Sciatic nerve (tissue), 2 donors: Measurements from ENCODE around the gene PRSS12. TPM values are rescaled to one million over a fixed set of nuclear protein-coding genes. Genes with fewer than 3 reads are reported as not detected.
"Not testable (repeated sequence)": the region's sequence is repeated elsewhere in the genome, so short reads cannot be mapped to it uniquely, and the experiment has no call there.

ENCODE experiments used
- ATAC-seq: fragments of 200-7000 bp; cut with Tn5 transposase; one replicate; pipeline ENCODE4 v1.9.1; 2020; ENCODE audit warnings: mild to moderate bottlenecking, moderate library complexity
- DNase-seq: peaks from one replicate; pipeline ENCODE4 v3.0.0-alpha.2; 2020; ENCODE audit warnings: low spot score
- intact Hi-C: fragments of 100-400 bp; cut with DNase I; formaldehyde crosslinking; loops from one replicate; pipeline ENCODE4 v1.14.2; 2022
- total RNA-seq: library from RNA; stranded (reverse); fragmentation: NEBNext Ultra II Directional; extraction: Animal tissue kit (Norgen Biotek cat#: 25700); gene quantifications from one replicate; pipeline ENCODE4 v1.2.1, GENCODE V29; 2021
- donor health status: DM: no; HTN: no; CAD: no.
- donor health status: DM: no; HTN: no; CAD: no.

PRSS12 gene
- total RNA-seq, 1 donor from 2014 or later, result 1.1 TPM

GRCh38 chr4:118331352-118331751, 21.5 kb downstream of the PRSS12 start:
- DNase-seq (no peak), ATAC-seq (no peak)
- intact Hi-C loops, result no loop called here

DNA sequence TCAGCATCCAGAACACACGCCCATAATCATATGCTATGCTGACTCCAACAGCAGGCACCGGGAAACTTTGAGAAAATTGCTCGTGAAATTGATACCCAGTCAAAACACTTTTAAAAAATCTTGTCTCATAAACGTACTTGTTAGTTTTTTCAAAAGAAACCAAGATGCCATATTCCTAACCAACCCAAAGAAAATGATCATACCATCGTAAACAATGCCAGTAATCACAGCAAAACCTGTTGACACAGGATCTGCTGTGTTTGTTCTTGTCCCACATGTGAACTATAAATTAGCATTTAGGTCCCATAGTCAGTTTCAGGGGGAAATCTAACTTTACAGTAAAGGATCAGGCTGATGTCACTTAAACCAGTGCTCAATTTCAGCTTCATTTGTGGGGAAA, 23.0 kb downstream of the PRSS12 start:
- no peak for DNase-seq
- intact Hi-C loops, result no loop called here
- ATAC-seq, result no peak

DNA sequence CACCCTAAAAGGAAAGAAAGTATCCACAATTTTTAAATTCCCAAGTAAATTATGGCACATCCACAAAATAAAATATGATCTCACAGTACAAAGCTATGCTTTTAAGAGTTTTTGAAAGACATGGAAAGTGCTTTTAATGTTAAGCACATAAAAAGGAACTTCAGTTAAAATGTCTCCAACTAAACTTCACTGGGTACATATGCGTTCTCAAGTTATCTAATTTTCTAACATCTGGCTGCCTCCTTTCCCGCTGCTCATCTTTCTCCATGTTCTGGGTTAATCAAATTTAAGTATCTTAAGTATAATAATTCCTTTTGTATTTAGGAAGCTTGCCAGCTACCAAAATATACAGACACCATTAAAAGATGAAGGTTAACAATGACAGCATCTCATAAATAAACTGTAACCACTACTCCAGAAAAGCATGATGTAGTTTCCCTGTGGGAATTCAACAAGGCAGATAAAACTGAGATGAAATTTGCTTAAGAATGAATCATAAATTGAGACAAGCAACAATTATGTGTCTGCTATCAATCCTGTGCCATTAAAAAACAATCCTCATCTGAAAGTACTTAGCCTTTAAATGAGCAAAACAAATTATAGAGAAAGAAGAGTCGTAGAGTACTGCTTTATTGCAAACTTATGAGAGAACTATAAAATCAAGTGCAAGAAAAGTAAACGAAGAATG, 25.1 kb downstream of the PRSS12 start:
- intact Hi-C loops, result no loop called here
- no peak for DNase-seq
- ATAC-seq, result no peak

GRCh38 chr4:118326585-118326984, 26.2 kb downstream of the PRSS12 start:
- intact Hi-C loops, result no loop called here
- ATAC-seq (no peak), DNase-seq (no peak)

GRCh38 chr4:118325431-118325830, 27.4 kb downstream of the PRSS12 start:
- no peak for ATAC-seq
- DNase-seq, result no peak
- intact Hi-C loops, result no loop called here

DNA sequence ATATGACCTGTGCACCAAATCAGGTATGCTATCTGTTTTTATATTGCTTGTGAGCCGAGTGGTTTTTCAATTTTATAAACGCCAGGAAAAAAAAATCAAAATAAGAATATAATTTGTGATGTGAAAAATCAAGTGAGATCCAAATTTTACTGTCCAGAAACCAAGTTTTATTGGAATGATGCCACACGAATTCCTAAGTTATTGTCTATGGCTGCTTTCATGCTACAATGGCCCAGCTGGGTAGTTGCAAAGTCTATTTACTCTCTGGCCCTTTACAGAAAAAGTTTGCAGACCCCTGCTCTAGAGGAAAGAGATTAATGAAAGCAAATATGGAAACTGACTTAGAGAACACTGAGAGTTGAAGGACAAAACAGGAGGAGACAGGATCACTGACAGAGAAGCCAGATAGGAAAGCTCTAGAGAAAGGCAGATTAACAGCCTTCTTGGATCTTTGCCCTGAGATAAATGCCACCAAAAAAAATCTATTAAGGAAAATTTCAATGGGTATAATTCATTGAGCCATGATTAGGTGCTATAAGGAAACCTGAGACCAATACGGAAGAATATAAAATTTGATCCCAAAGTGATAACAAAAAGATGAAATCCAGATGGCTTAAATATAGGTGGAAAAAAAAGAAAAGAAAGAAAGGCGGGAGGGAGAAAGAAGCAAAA, 29.8 kb downstream of the PRSS12 start:
- DNase-seq, result no peak
- ATAC-seq, result no peak
- intact Hi-C loops, result no loop called here

DNA sequence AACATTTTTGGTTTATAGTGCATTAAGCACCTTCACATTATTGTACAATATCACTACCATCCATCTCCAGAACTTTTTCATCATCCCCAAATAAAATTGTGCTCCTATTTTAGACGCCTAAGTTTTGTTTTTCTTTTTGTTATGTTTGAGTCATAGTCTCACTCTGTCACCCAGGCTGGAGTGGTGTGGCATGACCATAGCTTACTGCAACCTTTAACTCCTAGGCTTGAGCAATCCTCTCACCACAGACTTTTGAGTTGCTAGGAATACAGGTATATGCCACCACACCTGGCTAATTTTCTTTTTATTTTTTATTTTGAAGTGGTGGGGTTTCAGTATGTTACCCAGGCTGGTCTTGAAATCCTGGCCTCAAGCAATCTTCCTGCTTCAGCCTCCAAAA, 33.9 kb downstream of the PRSS12 start:
- no peak for DNase-seq
- ATAC-seq, result no peak
- intact Hi-C loops, result no loop called here

DNA sequence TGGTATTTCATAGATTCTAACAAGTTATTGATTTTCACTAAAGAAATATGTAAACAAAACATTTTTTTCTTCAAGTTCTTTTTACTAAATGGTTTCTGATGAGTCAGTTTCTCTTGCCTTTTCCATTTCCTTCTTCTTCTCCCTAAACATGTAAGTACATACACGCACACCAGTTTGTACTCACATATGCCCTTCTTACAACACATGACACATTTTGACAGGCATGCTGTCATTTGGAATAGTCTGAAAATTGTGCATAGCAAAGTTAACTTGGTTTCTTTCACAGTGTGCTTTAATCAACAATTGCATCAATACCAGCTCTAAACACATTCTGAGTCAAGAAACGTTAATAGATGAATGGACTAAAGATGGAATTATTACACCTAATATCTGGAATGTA, 35.1 kb downstream of the PRSS12 start:
- DNase-seq (no peak), ATAC-seq (no peak)
- intact Hi-C loops, result no loop called here

DNA sequence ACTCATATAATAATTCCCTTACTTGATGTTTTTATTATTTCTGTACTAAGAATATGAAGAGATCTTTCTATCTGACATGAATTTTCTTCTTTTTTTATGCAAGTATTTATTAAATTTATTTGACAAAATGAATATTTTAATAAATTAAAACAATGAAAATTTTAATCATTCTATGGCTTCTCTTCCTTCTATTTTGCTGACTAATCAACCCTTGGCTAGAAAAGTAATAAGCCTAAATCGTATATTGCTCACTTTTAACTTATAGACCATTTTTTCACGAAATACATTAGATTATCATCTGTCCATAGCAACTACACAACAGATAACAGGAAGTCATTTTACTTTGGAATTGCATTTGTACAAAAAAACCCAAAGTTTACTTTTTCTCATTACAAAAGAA, 38.6 kb downstream of the PRSS12 start:
- no peak for ATAC-seq
- intact Hi-C loops, result no loop called here
- no peak for DNase-seq

DNA sequence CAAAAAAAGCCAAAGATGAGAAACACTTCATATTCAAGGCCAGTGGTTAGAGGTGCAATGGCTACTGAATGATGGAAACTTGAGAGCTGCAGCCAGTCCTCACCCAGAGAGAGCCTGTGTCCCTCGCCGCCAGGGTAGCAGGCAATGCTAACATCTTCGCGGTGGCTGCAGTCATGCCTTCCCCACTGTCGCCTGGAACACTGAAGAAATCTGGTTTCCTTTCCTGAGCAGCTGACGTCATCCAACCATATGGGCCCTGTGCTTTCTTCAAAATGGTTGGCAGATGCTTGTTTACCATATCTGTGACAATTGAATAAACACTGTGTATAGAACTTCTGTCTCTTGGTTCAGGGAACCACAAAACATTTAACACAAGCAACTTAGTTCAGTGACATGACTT, 39.7 kb downstream of the PRSS12 start:
- DNase-seq (no peak), ATAC-seq (no peak)
- intact Hi-C loops, result no loop called here

DNA sequence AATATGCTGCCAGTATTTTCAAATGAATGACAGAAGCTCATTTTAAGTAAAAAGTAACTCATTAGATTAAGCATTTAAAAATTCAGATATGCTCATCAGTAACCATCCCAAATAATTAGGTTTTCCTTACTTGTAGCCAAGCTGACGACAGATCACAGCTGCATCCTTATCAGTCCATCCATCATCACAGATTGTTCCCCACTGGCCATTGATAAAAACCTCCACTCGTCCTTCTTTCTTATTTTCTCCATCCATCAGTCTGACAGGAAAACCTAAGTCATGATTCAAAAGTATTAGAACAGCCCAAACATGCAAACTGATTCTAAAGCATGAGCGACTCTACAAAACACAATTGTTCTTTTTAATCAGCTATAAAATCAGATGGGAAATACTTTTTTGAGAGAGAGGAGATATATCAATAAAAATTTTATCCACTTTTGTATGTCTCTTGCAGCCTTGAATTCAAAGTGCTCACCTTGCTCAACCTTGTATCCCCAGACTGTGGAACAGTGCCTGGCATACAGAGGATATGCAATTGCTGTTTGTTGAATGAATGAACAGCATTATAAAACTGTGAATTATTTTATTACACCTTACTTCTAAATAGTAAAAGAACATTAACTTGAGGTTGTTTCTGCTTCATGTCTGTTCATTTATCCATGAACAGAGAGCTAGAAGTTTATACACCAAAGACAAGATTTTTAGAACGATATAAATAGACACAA, 44.3 kb downstream of the PRSS12 start:
- ATAC-seq (no peak), DNase-seq (no peak)
- intact Hi-C loops, result no loop called here

DNA sequence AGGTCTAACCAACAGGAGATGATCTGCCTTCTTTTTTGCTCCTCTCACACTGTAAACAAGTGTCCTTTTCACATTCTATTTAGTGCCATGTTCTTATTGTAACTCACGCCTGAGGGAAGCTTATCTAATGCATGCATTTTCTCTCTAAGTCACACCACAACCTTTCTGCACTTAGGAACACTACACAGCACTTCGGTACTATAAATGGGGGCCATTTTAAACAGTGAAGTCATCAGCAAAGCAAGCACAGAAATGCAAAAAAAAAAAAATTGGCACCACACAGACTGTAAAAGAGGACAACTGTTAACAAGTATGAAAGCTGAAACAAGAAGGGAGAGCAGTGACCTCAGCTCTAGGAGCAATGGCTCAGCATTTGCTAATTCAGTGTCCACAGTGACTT, 45.2 kb downstream of the PRSS12 start:
- no peak for DNase-seq
- intact Hi-C loops, result no loop called here
- no peak for ATAC-seq

- intact Hi-C loops, DNase-seq, ATAC-seq: not testable (repeated sequence)
These were observed 53.2 kb downstream of the PRSS12 start for GRCh38 chr4:118299619-118300018.

DNA sequence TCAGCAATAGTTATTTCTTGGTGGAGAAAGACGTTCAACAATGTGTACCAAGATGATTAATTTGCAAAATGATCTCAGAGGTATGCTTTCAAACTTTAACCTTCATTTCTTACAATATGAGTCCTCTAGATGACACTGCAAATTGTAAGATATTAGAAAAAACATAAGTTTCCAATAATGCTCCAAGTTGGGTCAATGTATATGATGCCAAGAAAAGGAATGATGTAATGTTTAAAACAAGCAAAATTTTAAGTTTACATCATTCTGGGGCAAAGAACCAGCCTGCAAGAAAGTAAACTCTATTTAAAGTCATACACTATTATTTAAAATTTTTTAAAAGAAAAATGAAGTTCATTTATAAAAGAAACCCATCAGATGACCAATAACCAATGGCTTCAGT, 56.1 kb downstream of the PRSS12 start:
- DNase-seq (no peak), ATAC-seq (no peak)
- intact Hi-C loops, result no loop called here

GRCh38 chr4:118290951-118291350, 61.9 kb downstream of the PRSS12 start:
- DNase-seq (no peak), ATAC-seq (no peak)
- intact Hi-C loops, result no loop called here

GRCh38 chr4:118289794-118290193, 63.0 kb downstream of the PRSS12 start:
- intact Hi-C loops, result no loop called here
- DNase-seq, result no peak

GRCh38 chr4:118287711-118288451, 64.9 kb downstream of the PRSS12 start:
- intact Hi-C loops, result no loop called here
- ATAC-seq (no peak), DNase-seq (no peak)

More at GRCh38 chr4:118289794-118290193, 63.0 kb downstream of the PRSS12 start:
- peak; percentile 59 for ATAC-seq

DNA sequence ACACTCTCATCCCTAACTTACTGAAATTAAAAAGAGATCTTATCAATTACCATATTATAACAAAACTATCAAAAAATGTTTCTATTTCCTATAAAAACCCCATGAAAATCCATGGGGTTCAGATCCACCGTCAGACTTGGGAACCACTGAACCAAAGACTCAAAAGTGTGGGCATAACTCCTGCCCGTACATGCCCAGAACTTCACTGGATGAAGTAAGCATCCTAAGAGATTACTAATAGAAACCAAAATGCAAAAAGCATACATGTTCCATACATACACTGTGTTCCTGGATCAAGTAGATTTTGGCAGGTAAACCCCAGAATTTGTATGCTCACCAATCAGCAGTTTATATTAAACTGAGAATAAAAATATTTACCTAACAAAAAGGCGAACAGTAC, 66.1 kb downstream of the PRSS12 start:
- DNase-seq (no peak), ATAC-seq (no peak)
- intact Hi-C loops, result no loop called here

GRCh38 chr4:118285931-118286330, 66.9 kb downstream of the PRSS12 start:
- ATAC-seq, result no peak
- intact Hi-C loops, result no loop called here
- DNase-seq, result no peak

- ATAC-seq (no peak), DNase-seq (no peak)
- intact Hi-C loops, result no loop called here
These were observed 68.6 kb downstream of the PRSS12 start for GRCh38 chr4:118284169-118284568.
